ENCODE results near the gene RGS19. TPM values are rescaled to one million over a fixed set of nuclear protein-coding genes. Genes with fewer than 3 reads are reported as not detected.

RGS19 gene
- total and polyA plus RNA-seq, 2 of the 8 experiments (the other 6 are each of a cell fraction or from before 2014, with no cell fraction given), result 12.7 to 16.8 TPM

DNA sequence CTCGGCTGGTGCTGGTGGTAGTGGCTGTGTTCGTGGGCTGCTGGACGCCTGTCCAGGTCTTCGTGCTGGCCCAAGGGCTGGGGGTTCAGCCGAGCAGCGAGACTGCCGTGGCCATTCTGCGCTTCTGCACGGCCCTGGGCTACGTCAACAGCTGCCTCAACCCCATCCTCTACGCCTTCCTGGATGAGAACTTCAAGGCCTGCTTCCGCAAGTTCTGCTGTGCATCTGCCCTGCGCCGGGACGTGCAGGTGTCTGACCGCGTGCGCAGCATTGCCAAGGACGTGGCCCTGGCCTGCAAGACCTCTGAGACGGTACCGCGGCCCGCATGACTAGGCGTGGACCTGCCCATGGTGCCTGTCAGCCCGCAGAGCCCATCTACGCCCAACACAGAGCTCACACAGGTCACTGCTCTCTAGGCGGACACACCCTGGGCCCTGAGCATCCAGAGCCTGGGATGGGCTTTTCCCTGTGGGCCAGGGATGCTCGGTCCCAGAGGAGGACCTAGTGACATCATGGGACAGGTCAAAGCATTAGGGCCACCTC is 19.2 kb upstream of the RGS19 start (continued):
- TF ChIP-seq, protein P1, sequence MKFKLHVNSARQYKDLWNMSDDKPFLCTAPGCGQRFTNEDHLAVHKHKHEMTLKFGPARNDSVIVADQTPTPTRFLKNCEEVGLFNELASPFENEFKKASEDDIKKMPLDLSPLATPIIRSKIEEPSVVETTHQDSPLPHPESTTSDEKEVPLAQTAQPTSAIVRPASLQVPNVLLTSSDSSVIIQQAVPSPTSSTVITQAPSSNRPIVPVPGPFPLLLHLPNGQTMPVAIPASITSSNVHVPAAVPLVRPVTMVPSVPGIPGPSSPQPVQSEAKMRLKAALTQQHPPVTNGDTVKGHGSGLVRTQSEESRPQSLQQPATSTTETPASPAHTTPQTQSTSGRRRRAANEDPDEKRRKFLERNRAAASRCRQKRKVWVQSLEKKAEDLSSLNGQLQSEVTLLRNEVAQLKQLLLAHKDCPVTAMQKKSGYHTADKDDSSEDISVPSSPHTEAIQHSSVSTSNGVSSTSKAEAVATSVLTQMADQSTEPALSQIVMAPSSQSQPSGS (IDR thresholded peaks at IDR 0.05; ENCODE audit: low read length), result no peak
- TF ChIP-seq BCL11A (IDR thresholded peaks at IDR 0.05; ENCODE audit: low read depth in 2 of 2, low read length in 2 of 2) (no peak), YY1 (IDR thresholded peaks at IDR 0.05; ENCODE audit: low read depth, low read length) (no peak), RXRA (IDR thresholded peaks at IDR 0.05; ENCODE audit: insufficient read depth, low read depth, low read length) (no peak), CBX8 (IDR thresholded peaks at IDR 0.05; ENCODE audit: borderline replicate concordance, low read depth, low read length) (no peak), JUND (IDR thresholded peaks at IDR 0.05; ENCODE audit: low read length) (no peak), SIN3A (conservative IDR thresholded peaks at IDR 0.05 in 1 of 2, IDR thresholded peaks at IDR 0.05 in 1 of 2; ENCODE audit: low read depth in 1 of 2, low read length in 2 of 2) (no peak)
